Measurements from ENCODE around the gene TJP3.
"Not testable (repeated sequence)": the region's sequence is repeated elsewhere in the genome, so short reads cannot be mapped to it uniquely, and the experiment has no call there.

The TJP3 gene

DNA sequence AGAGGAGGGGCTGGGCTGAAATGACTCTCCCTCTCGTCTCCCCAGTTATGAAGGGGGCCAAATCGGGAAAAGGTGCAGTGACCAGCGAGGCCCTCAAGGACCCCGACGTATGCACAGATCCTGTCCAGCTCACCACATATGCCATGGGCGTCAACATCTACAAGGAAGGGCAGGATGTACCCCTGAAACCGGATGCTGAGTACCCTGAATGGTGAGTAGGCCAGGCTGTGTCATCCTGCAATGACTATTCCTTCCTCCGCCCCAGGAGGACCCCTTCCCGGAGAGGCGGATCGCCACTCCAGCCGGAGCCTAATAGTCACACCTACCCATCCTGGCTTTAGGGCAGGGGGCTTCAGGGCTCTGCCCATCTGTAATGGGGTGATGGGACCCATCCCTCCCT lies 56.9 kb downstream of the TJP3 start:
- no peak overlapping the region for H3K4me3 ChIP-seq (ENCODE audit: low read depth, low read length)
- no peak for TF ChIP-seq POLR2A (IDR thresholded peaks at IDR 0.05; ENCODE audit: extremely low read depth, insufficient read length)
- TF ChIP-seq, protein P1, sequence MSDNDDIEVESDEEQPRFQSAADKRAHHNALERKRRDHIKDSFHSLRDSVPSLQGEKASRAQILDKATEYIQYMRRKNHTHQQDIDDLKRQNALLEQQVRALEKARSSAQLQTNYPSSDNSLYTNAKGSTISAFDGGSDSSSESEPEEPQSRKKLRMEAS (IDR thresholded peaks at IDR 0.05; ENCODE audit: low read depth, low read length): no peak
- TF ChIP-seq, protein P2, sequence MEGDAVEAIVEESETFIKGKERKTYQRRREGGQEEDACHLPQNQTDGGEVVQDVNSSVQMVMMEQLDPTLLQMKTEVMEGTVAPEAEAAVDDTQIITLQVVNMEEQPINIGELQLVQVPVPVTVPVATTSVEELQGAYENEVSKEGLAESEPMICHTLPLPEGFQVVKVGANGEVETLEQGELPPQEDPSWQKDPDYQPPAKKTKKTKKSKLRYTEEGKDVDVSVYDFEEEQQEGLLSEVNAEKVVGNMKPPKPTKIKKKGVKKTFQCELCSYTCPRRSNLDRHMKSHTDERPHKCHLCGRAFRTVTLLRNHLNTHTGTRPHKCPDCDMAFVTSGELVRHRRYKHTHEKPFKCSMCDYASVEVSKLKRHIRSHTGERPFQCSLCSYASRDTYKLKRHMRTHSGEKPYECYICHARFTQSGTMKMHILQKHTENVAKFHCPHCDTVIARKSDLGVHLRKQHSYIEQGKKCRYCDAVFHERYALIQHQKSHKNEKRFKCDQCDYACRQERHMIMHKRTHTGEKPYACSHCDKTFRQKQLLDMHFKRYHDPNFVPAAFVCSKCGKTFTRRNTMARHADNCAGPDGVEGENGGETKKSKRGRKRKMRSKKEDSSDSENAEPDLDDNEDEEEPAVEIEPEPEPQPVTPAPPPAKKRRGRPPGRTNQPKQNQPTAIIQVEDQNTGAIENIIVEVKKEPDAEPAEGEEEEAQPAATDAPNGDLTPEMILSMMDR (IDR thresholded peaks at IDR 0.05; ENCODE audit: low read depth, low read length): no peak
- TF ChIP-seq MYC (IDR thresholded peaks at IDR 0.05; ENCODE audit: low read depth, low read length): no peak
- no peak for DNase-seq (ENCODE audit: low read depth)

DNA sequence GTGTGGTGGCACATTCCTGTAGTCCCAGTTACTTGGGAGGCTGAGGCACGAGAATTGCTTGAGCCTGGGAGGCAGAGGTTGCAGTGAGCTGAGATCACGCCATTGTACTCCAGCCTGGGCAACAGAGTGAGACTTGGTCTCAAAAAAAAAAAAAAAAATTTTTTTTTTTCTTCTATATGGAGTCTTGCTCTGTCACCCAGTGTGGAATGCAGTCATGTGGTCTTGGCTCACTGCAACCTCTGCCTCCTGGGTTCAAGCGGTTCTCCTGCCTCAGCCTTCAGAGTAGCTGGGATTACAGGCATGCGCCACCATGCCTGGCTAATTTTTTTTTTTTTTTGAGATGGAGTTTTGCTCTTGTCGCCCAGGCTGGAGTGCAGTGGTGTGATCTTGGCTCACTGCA lies 57.6 kb downstream of the TJP3 start:
- not testable (repeated sequence) for DNase-seq (ENCODE audit: low read depth); H3K4me3 ChIP-seq (ENCODE audit: low read depth, low read length)

DNA sequence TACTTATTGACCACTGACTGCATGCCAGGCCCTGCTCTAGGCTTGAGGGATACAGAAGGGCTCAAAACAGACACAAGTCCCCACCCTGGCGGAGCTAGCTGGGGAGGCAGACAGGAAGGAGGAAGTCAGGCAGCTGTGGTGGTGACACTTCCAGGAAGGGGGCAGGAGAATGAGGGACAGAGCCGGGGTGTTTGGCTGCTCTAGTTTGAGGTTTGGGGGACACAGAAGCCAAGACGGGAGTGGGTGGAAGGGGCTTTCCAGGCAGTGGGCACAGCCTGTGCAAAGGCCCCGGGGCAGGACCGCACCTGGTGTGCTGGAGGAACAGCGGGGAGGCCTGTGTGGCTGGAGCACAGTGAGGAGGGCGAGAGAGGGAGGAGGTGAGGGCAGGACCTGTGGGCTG lies 58.3 kb downstream of the TJP3 start:
- no peak for DNase-seq (ENCODE audit: low read depth)
- TF ChIP-seq, protein P1 (IDR thresholded peaks at IDR 0.05; ENCODE audit: low read depth, low read length): no peak
- TF ChIP-seq, protein P2 (IDR thresholded peaks at IDR 0.05; ENCODE audit: low read depth, low read length): no peak
- TF ChIP-seq POLR2A (IDR thresholded peaks at IDR 0.05; ENCODE audit: extremely low read depth, insufficient read length): no peak
- TF ChIP-seq MYC (IDR thresholded peaks at IDR 0.05; ENCODE audit: low read depth, low read length): no peak
- H3K4me3 ChIP-seq (ENCODE audit: low read depth, low read length): no peak overlapping the region

DNA sequence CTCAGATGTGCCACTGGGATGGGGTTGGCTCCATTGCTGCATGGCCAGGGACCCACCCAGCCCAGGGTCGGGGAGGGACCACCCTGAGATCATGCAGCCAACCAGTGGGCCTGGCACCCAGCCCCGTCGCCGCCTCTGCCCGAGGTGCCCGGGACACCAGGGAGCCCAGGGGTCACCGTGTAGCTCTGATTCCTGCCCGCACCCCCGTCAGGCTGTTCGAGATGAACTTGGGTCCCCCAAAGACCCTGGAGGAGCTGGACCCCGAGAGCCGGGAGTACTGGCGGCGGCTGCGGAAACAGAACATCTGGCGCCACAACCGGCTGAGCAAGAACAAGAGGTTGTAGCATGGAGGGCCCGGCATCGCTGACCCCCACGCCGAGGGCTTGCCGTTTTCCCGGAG lies 58.9 kb downstream of the TJP3 start:
- TF ChIP-seq, protein P2 (IDR thresholded peaks at IDR 0.05; ENCODE audit: low read depth, low read length): no peak
- no peak for TF ChIP-seq MYC (IDR thresholded peaks at IDR 0.05; ENCODE audit: low read depth, low read length)
- DNase-seq (ENCODE audit: low read depth): no peak
- no peak overlapping the region for H3K4me3 ChIP-seq (ENCODE audit: low read depth, low read length)

DNA sequence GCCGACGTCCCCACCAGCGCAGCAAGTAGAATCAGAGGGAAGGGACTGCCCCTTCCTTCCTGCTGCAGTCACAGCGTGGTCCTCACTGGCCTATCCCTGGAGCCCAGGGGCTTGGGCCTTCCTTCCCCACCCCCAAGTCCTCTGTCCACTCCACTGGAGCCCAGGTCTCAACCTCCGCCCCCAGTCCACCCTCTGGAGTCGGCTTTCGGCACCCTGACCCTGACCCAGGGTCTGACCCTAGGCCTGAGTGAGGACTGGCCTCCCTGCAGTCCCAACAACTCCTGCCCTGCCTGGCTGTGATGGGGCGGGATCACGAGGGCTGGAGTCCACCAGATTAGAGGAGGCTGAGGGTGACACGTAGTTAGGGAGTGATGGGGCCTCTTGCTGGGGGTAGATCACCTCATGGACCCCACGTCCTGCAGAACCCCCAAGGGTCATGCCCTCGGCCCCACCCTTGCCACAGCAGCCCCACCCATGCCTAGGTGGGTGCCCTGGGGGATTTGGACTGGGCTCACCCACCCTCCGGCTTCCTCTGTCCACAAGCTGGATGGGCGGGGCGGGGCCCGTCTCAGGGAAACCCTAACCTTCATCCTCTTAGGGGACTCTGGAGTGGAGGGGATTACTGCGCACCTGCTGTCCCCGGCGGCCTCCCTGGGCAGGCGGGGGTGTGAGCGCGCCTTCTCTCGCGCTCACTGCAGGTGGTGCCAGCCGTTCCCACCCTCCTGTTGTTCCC lies 60.0 kb downstream of the TJP3 start:
- TF ChIP-seq MYC (IDR thresholded peaks at IDR 0.05; ENCODE audit: low read depth, low read length): no peak
- H3K4me3 ChIP-seq (ENCODE audit: low read depth, low read length): no peak overlapping the region
- DNase-seq (ENCODE audit: low read depth): no peak

DNA sequence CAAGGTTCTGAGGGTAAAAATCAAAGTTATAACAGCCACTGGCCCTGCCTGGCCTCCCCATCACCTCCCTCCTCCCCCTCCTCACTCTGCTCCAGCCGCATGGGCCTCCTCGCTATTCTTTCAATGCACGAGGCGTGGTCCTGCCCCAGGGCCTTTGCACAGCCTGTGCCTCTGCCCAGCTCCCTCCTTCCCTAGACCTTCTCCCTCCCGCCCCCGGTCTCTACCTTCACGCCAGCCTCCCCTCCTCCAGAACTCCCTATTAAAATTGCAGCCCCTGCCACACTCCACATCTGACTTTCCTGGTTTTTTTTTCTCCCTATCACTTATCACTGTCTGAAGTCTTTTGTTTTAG lies 60.5 kb downstream of the TJP3 start:
- no peak for DNase-seq (ENCODE audit: low read depth)
- H3K4me3 ChIP-seq (ENCODE audit: low read depth, low read length): no peak overlapping the region
- TF ChIP-seq, protein P2 (IDR thresholded peaks at IDR 0.05; ENCODE audit: low read depth, low read length): no peak
- TF ChIP-seq, protein P1 (IDR thresholded peaks at IDR 0.05; ENCODE audit: low read depth, low read length): no peak
- no peak for TF ChIP-seq POLR2A (IDR thresholded peaks at IDR 0.05; ENCODE audit: extremely low read depth, insufficient read length)

DNA sequence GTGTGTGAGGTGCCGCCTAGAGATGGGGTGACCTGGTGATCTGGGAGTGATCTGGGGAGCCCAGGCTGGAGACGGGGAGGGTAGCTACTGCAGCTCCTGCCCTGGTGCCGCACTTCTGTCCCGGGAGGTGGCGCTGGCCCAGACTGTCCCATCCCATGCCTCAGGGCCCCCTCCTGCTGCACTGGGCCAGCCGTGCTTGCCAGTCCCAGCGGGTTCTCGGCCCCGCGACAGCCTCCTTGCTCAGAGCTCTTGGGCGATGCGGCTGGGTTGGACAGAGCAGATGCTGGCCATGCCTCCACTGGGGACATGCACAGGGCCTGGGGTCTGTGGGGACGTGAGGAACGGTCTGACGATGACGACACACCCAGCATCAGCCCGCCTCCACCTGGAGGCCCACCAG lies 61.3 kb downstream of the TJP3 start:
- TF ChIP-seq, protein P2 (IDR thresholded peaks at IDR 0.05; ENCODE audit: low read depth, low read length): no peak
- TF ChIP-seq, protein P1 (IDR thresholded peaks at IDR 0.05; ENCODE audit: low read depth, low read length): no peak
- TF ChIP-seq POLR2A (IDR thresholded peaks at IDR 0.05; ENCODE audit: extremely low read depth, insufficient read length) (no peak), MYC (IDR thresholded peaks at IDR 0.05; ENCODE audit: low read depth, low read length) (no peak)
- no peak overlapping the region for H3K4me3 ChIP-seq (ENCODE audit: low read depth, low read length)
- DNase-seq (ENCODE audit: low read depth): no peak
